Middle frontal gyrus (tissue), 1 donor: ENCODE measurements around the gene TRPM4.
"Not testable (repeated sequence)": the region's sequence is repeated elsewhere in the genome, so short reads cannot be mapped to it uniquely, and the experiment has no call there.

Source experiments
- DNase-seq: peaks from one replicate; pipeline ENCODE4 v3.0.0-alpha.2; 2015; ENCODE audit warnings: low spot score; ENCODE audit errors: extremely low spot score

TRPM4 gene

GRCh38 chr19:49224441-49224840 is 66.8 kb downstream of the TRPM4 start:
- DNase-seq, result not testable (repeated sequence)

GRCh38 chr19:49224879-49225278 is 67.3 kb downstream of the TRPM4 start:
- no peak for DNase-seq

- DNase-seq, result no peak
These were observed 71.8 kb downstream of the TRPM4 start for GRCh38 chr19:49229416-49229815.

- DNase-seq, result no peak
These were observed 73.8 kb downstream of the TRPM4 start for GRCh38 chr19:49231389-49231788.

GRCh38 chr19:49231804-49232203 is 74.2 kb downstream of the TRPM4 start:
- no peak for DNase-seq

GRCh38 chr19:49233163-49233562 is 75.6 kb downstream of the TRPM4 start:
- no peak for DNase-seq

- no peak for DNase-seq
These were observed 84.2 kb downstream of the TRPM4 start for GRCh38 chr19:49241769-49242168.

- DNase-seq, result no peak
These were observed 85.5 kb downstream of the TRPM4 start for GRCh38 chr19:49243129-49243528.

- DNase-seq, result no peak
These were observed 86.1 kb downstream of the TRPM4 start for GRCh38 chr19:49243726-49244125.

- DNase-seq, result no peak
These were observed 86.7 kb downstream of the TRPM4 start for GRCh38 chr19:49244256-49244655.

GRCh38 chr19:49247676-49248075 is 90.1 kb downstream of the TRPM4 start:
- DNase-seq, result no peak

GRCh38 chr19:49249933-49250332 is 92.3 kb downstream of the TRPM4 start:
- no peak for DNase-seq

GRCh38 chr19:49255674-49256073 is 98.1 kb downstream of the TRPM4 start:
- DNase-seq, result no peak

GRCh38 chr19:49256691-49257090 is 99.1 kb downstream of the TRPM4 start:
- no peak for DNase-seq
